Thoracic aorta (tissue), 2 donors: ENCODE results near the gene ARHGAP32. TPM values are rescaled to one million over a fixed set of nuclear protein-coding genes. Genes with fewer than 3 reads are reported as not detected.

Source experiments
- ATAC-seq: fragments of 150-250 bp; one replicate; pipeline ENCODE4 v1.8.0; 2017; ENCODE audit warnings: low read depth; ENCODE audit not compliant: insufficient number of reproducible peaks, low FRiP score
- DNase-seq: peaks from one replicate; pipeline ENCODE4 v3.0.0-alpha.2; 2020; ENCODE audit warnings: low spot score
- H3K27ac ChIP-seq, 2 donors: fragments of 200-600 bp; sonication (generic); 1 replicate in 1 of 2; 2 replicates in 1 of 2; pipeline ENCODE4 v1.5.1; 2016; ENCODE audit warnings: mild to moderate bottlenecking in 2 of 2, moderate library complexity in 2 of 2
- H3K27me3 ChIP-seq: fragments of 200-600 bp; sonication (generic); replicated peaks from 2 replicates; pipeline ENCODE4 v1.6.0; 2016; ENCODE audit warnings: mild to moderate bottlenecking; ENCODE audit not compliant: insufficient read depth
- H3K36me3 ChIP-seq: fragments of 200-600 bp; sonication (generic); one replicate; pipeline ENCODE4 v1.5.1; 2016
- H3K4me1 ChIP-seq, 2 donors: fragments of 200-600 bp; sonication (generic); 1 replicate in 1 of 2; 2 replicates in 1 of 2; pipeline versions ENCODE4 v1.5.1 to v1.6.0; 2016; ENCODE audit warnings: low read depth in 2 of 2, mild to moderate bottlenecking in 1 of 2; ENCODE audit not compliant: control insufficient read depth in 1 of 2
- H3K4me3 ChIP-seq: fragments of 200-600 bp; sonication (generic); 2 replicates; pipeline ENCODE4 v1.5.1; 2016; ENCODE audit warnings: mild to moderate bottlenecking
- H3K9me3 ChIP-seq: fragments of 200-600 bp; sonication (generic); 2 replicates; pipeline ENCODE4 v1.5.1; 2016
- CTCF ChIP-seq: fragments of 200-600 bp; sonication (generic); IDR thresholded peaks from one replicate; pipeline ENCODE4 v1.5.1; 2019; ENCODE audit warnings: antibody characterized with exemption
- total RNA-seq, 2 donors: library from RNA; depleted of rRNA; stranded (reverse); fragments of >200 nt; gene quantifications; one replicate each; pipeline versions ENCODE4 v1.1.0 to v1.2.3, GENCODE V29; 2016

Gene ARHGAP32
- total RNA-seq, 2 donors from 2014 or later: 7.9 to 13.8 TPM

GRCh38 chr11:128956401-128957201, 235.5 kb downstream of the ARHGAP32 start:
- no peaks in the 10 kb centered on the region for H3K36me3 ChIP-seq
- no peaks in the 10 kb centered on the region for H3K9me3 ChIP-seq
- no peak overlapping the region for H3K27ac ChIP-seq
- ATAC-seq: peak; percentile 41
- no peaks in the 10 kb centered on the region for H3K4me1 ChIP-seq
- no peaks in the 10 kb centered on the region for H3K27me3 ChIP-seq
- TF ChIP-seq CTCF: peak; percentile 65
- DNase-seq: no peak
- H3K4me3 ChIP-seq: no peak overlapping the region

- Histone ChIP-seq H3K36me3 (no peaks in the 10 kb centered on the region), H3K4me3 (no peak overlapping the region), H3K27ac (no peak overlapping the region), H3K9me3 (no peaks in the 10 kb centered on the region), H3K4me1 (no peaks in the 10 kb centered on the region), H3K27me3 (no peaks in the 10 kb centered on the region)
- ATAC-seq (no peak), DNase-seq (no peak)
- TF ChIP-seq CTCF: no peak
Observed at GRCh38 chr11:128955636-128956035, 236.5 kb downstream of the ARHGAP32 start.

GRCh38 chr11:128953151-128953550, 239.0 kb downstream of the ARHGAP32 start:
- Histone ChIP-seq H3K36me3 (no peaks in the 10 kb centered on the region), H3K4me1 (no peaks in the 10 kb centered on the region), H3K27me3 (no peaks in the 10 kb centered on the region), H3K27ac (no peak overlapping the region), H3K9me3 (no peaks in the 10 kb centered on the region), H3K4me3 (no peak overlapping the region)
- TF ChIP-seq CTCF: no peak
- DNase-seq (no peak), ATAC-seq (no peak)

- no peak for TF ChIP-seq CTCF
- no peaks in the 10 kb centered on the region for H3K36me3 ChIP-seq
- ATAC-seq: no peak
- H3K27ac ChIP-seq: no peak overlapping the region
- H3K27me3 ChIP-seq: no peaks in the 10 kb centered on the region
- no peaks in the 10 kb centered on the region for H3K9me3 ChIP-seq
- H3K4me3 ChIP-seq: no peak overlapping the region
- no peaks in the 10 kb centered on the region for H3K4me1 ChIP-seq
- no peak for DNase-seq
Observed at GRCh38 chr11:128949791-128950454, 242.2 kb downstream of the ARHGAP32 start.

GRCh38 chr11:128948583-128948982, 243.5 kb downstream of the ARHGAP32 start:
- H3K27ac ChIP-seq: no peak overlapping the region
- no peaks in the 10 kb centered on the region for H3K4me1 ChIP-seq
- H3K9me3 ChIP-seq: no peaks in the 10 kb centered on the region
- no peak overlapping the region for H3K4me3 ChIP-seq
- H3K27me3 ChIP-seq: no peaks in the 10 kb centered on the region
- H3K36me3 ChIP-seq: no peaks in the 10 kb centered on the region
- no peak for ATAC-seq
- no peak for DNase-seq
- TF ChIP-seq CTCF: peak; percentile 20
